Stimulated activated CD4-positive, alpha-beta T cell treated with anti-CD3 and anti-CD28 coated beads, TNF-alpha, amount 100 ng/mL, for 1 hour (primary cell): ENCODE results near the gene KHDC1L.
"Not testable (repeated sequence)": the region's sequence is repeated elsewhere in the genome, so short reads cannot be mapped to it uniquely, and the experiment has no call there.

Experiments used
- DNase-seq, 3 donors: peaks; one replicate each; pipeline ENCODE4 v3.0.0-alpha.2; 2020; ENCODE audit warnings: low read depth in 3 of 3, low spot score in 1 of 3

Gene KHDC1L

GRCh38 chr6:73207221-73207837, 18.0 kb downstream of the KHDC1L start:
- no peak for DNase-seq

GRCh38 chr6:73204252-73204651, 21.0 kb downstream of the KHDC1L start:
- no peak for DNase-seq

GRCh38 chr6:73203098-73203497, 22.2 kb downstream of the KHDC1L start:
- DNase-seq = no peak

- no peak for DNase-seq
These were observed 24.6 kb downstream of the KHDC1L start for GRCh38 chr6:73200735-73201134.

- no peak for DNase-seq
These were observed 25.0 kb downstream of the KHDC1L start for GRCh38 chr6:73200247-73200646.

- DNase-seq = no peak
These were observed 30.6 kb downstream of the KHDC1L start for GRCh38 chr6:73194744-73195143.

GRCh38 chr6:73193302-73193701, 32.0 kb downstream of the KHDC1L start:
- DNase-seq = not testable (repeated sequence)

GRCh38 chr6:73182021-73182607, 43.2 kb downstream of the KHDC1L start:
- no peak for DNase-seq

GRCh38 chr6:73180763-73181619, 44.3 kb downstream of the KHDC1L start:
- no peak for DNase-seq

- DNase-seq = no peak
These were observed 45.1 kb downstream of the KHDC1L start for GRCh38 chr6:73180076-73180738.

GRCh38 chr6:73177221-73177944, 47.9 kb downstream of the KHDC1L start:
- DNase-seq = no peak

GRCh38 chr6:73176057-73176456, 49.2 kb downstream of the KHDC1L start:
- DNase-seq = no peak

GRCh38 chr6:73174646-73175045, 50.6 kb downstream of the KHDC1L start:
- no peak for DNase-seq
